Neural progenitor cell (in vitro differentiated cells): ENCODE measurements around the gene FCER2. TPM values are rescaled to one million over a fixed set of nuclear protein-coding genes. Genes with fewer than 3 reads are reported as not detected.
"Not testable (repeated sequence)": the region's sequence is repeated elsewhere in the genome, so short reads cannot be mapped to it uniquely, and the experiment has no call there.

ENCODE experiments used
- DNase-seq: peaks from one replicate; pipeline ENCODE4 v3.0.0-alpha.2; 2016; ENCODE audit warnings: low spot score
- H2AFZ ChIP-seq: fragments of 200-600 bp; sonication (generic); replicated peaks from 2 replicates; pipeline ENCODE4 v1.6.1; 2016; ENCODE audit warnings: antibody characterized with exemption
- H3F3A ChIP-seq: fragments of 200-600 bp; sonication (generic); 2 replicates; pipeline ENCODE4 v1.6.1; 2016; ENCODE audit warnings: antibody characterized with exemption, low read depth
- H3K27ac ChIP-seq: fragments of 200-600 bp; sonication (generic); 2 replicates; pipeline ENCODE4 v1.5.1; 2016; ENCODE audit warnings: mild to moderate bottlenecking
- H3K27me3 ChIP-seq: fragments of 200-600 bp; sonication (generic); 2 replicates; pipeline ENCODE4 v1.6.1; 2016; ENCODE audit warnings: mild to moderate bottlenecking, moderate library complexity
- H3K36me3 ChIP-seq: fragments of 200-600 bp; sonication (generic); 2 replicates; pipeline ENCODE4 v1.5.1; 2016
- H3K4me1 ChIP-seq: fragments of 200-600 bp; sonication (generic); 2 replicates; pipeline ENCODE4 v1.6.1; 2016; ENCODE audit warnings: mixed run types
- H3K4me2 ChIP-seq: fragments of 200-600 bp; sonication (generic); 2 replicates; pipeline ENCODE4 v1.6.1; 2016
- H3K4me3 ChIP-seq: fragments of 200-600 bp; sonication (generic); 2 replicates; pipeline ENCODE4 v1.5.1; 2016
- H3K79me2 ChIP-seq: fragments of 200-600 bp; sonication (generic); 2 replicates; pipeline ENCODE4 v1.6.1; 2016; ENCODE audit warnings: low read depth
- H3K9ac ChIP-seq: fragments of 200-600 bp; sonication (generic); 2 replicates; pipeline ENCODE4 v1.6.1; 2016
- H3K9me3 ChIP-seq: fragments of 200-600 bp; sonication (generic); 2 replicates; pipeline ENCODE4 v1.5.1; 2016; ENCODE audit warnings: low read depth
- H4K20me1 ChIP-seq: fragments of 200-600 bp; sonication (generic); 2 replicates; pipeline ENCODE4 v1.6.1; 2016; ENCODE audit warnings: low read depth
- H3K27ac Mint-ChIP-seq: 3 replicates; pipeline ENCODE4 v1.8.0; 2021; ENCODE audit warnings: mixed read lengths
- H3K27me3 Mint-ChIP-seq: 2 replicates; pipeline ENCODE4 v1.8.0; 2022; ENCODE audit warnings: low read depth, mild to moderate bottlenecking, inconsistent platforms, moderate library complexity, mixed read lengths; ENCODE audit not compliant: insufficient read depth
- H3K36me3 Mint-ChIP-seq: 3 replicates; pipeline ENCODE4 v1.8.0; 2021; ENCODE audit warnings: mixed read lengths
- H3K4me1 Mint-ChIP-seq: 3 replicates; pipeline ENCODE4 v1.8.0; 2021; ENCODE audit warnings: mixed read lengths
- H3K4me3 Mint-ChIP-seq: 3 replicates; pipeline ENCODE4 v1.8.0; 2021; ENCODE audit warnings: mild to moderate bottlenecking, moderate library complexity, mixed read lengths
- H3K9me3 Mint-ChIP-seq: 3 replicates; pipeline ENCODE4 v1.8.0; 2020; ENCODE audit warnings: mixed read lengths
- CTCF ChIP-seq: fragments of 200-600 bp; sonication (generic); IDR thresholded peaks from 2 replicates; pipeline ENCODE4 v1.5.1; 2017; ENCODE audit warnings: antibody characterized with exemption, mild to moderate bottlenecking
- EZH2 ChIP-seq: fragments of 200-600 bp; sonication (generic); IDR thresholded peaks from 2 replicates; pipeline ENCODE4 v1.6.1; 2017; ENCODE audit warnings: antibody characterized with exemption, mild to moderate bottlenecking, moderate library complexity
- EZH2phosphoT487 ChIP-seq: fragments of 200-600 bp; sonication (generic); IDR thresholded peaks from 2 replicates; pipeline ENCODE4 v1.6.1; 2017; ENCODE audit warnings: antibody characterized with exemption
- total RNA-seq: library from RNA; depleted of rRNA; stranded (reverse); fragments of >200 nt; gene quantifications from 2 replicates; pipeline ENCODE4 v1.2.3, GENCODE V29; 2015; ENCODE audit warnings: low replicate concordance

FCER2 gene
- total RNA-seq, 1 donor from 2014 or later = not detected

DNA sequence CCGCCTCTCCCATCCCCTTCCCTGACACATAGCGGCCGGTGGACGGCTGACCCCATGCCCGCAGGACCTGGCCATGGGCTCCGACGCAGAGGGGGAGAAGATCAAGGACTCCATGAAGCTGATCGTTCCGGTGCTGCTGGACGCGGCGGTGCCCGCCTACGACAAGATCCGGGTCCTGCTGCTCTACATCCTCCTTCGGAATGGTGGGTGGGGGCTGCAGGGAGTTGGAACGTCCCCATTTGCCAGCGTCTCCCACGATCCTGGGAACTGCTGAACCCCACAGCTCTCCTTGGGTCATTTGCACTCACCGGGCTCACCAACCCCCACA is 57.4 kb downstream of the FCER2 start:
- Histone ChIP-seq H3K27ac (no peak overlapping the region), H3K4me3 (no peak overlapping the region), H3K4me1 (no peaks in the 10 kb centered on the region), H3F3A (peaks cover 9% of the 10 kb centered on the region), H4K20me1 (no peaks in the 10 kb centered on the region), H3K9me3 (no peaks in the 10 kb centered on the region), H3K79me2 (no peaks in the 10 kb centered on the region), H3K4me2 (no peak overlapping the region), H3K36me3 (no peaks in the 10 kb centered on the region), H3K27me3 (no peaks in the 10 kb centered on the region), H3K9ac (no peak overlapping the region), H2AFZ (no peak overlapping the region)
- no peak for DNase-seq
- no peak for TF ChIP-seq EZH2
- no peak for TF ChIP-seq CTCF
- TF ChIP-seq EZH2phosphoT487 = no peak
- Mint-ChIP-seq H3K36me3 (no peaks in the 10 kb centered on the region), H3K4me1 (no peaks in the 10 kb centered on the region), H3K4me3 (no peak overlapping the region), H3K27ac (no peak overlapping the region), H3K27me3 (peaks cover 5% of the 10 kb centered on the region), H3K9me3 (peaks cover 2% of the 10 kb centered on the region)

DNA sequence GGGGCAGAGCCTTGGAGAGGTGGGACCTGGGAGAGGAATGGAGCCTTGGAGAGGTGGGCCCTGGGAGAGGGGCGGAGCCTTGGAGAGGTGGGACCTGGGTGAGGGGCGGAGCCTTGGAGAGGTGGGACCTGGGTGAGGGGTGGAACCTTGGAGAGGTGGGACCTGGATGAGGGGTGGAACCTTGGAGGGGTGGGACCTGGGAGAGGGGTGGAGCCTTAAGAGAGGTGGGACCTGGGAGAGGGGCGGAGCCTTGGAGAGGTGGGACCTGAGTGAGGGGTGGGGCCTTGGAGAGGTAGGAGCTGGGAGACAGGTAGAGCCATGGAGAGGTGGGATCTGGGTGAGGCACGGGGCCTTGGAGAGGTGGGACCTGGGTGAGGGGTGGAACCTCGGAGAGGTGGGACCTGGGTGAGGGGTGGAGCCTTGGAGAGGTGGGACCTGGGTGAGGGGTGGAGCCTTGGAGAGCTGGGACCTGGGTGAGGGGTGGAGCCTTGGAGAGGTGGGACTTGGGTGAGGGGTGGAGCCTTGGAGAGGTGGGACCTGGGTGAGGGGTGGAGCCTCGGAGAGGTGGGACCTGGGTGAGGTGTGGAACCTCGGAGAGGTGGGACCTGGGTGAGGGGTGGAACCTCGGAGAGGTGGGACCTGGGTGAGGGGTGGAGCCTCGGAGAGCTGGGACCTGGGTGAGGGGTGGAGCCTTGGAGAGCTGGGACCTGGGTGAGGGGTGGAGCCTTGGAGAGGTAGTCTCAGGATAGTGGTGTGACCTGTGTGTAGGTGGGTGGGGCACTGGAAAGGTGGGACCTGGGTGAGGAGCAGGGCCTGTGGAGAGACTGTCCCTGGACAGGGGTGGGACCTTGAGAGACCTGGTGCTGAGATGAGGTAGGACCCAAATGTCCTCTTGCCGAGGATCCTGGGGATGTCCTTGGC is 58.0 kb downstream of the FCER2 start:
- not testable (repeated sequence) for H2AFZ ChIP-seq, H3K36me3 Mint-ChIP-seq, H3K9ac ChIP-seq, H3K4me3 ChIP-seq, H3K4me1 Mint-ChIP-seq, H3K36me3 ChIP-seq, H3K79me2 ChIP-seq, H3K9me3 ChIP-seq, H4K20me1 ChIP-seq, H3K27ac Mint-ChIP-seq, H3K4me2 ChIP-seq, H3K4me3 Mint-ChIP-seq, H3K9me3 Mint-ChIP-seq, H3K27me3 Mint-ChIP-seq, H3K27ac ChIP-seq, H3K27me3 ChIP-seq, H3K4me1 ChIP-seq, DNase-seq
- peaks cover 11% of the 10 kb centered on the region for H3F3A ChIP-seq

DNA sequence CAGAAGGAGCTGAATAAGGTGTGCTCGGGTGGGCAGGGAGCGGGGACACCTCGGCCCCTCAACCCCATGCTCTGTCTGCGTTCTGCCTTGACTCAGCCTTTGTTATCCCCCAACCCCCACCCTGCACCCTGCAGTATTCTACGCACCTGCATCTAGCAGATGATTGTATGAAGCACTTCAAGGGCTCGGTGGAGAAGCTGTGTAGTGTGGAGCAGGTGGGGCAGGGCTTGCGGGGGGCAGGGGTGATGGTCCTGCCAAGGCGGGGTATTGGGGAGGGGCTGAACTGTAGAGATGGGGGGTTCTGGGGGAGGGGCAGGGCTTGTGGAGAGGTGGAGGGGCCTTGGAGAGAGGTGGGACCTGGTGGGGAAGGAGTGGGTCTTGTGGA is 58.9 kb downstream of the FCER2 start:
- TF ChIP-seq EZH2 (no peak), CTCF (no peak), EZH2phosphoT487 (no peak)
- no peak for DNase-seq
- H2AFZ ChIP-seq = no peak overlapping the region
- H4K20me1 ChIP-seq = no peaks in the 10 kb centered on the region
- H3K36me3 Mint-ChIP-seq = no peaks in the 10 kb centered on the region
- no peaks in the 10 kb centered on the region for H3K9me3 ChIP-seq
- H3K27me3 Mint-ChIP-seq = peaks cover 7% of the 10 kb centered on the region
- no peaks in the 10 kb centered on the region for H3K4me1 ChIP-seq
- H3K36me3 ChIP-seq = no peaks in the 10 kb centered on the region
- H3K4me2 ChIP-seq = no peak overlapping the region
- H3K27ac Mint-ChIP-seq = no peak overlapping the region
- H3K4me1 Mint-ChIP-seq = no peaks in the 10 kb centered on the region
- H3K4me3 ChIP-seq = no peak overlapping the region
- no peaks in the 10 kb centered on the region for H3K79me2 ChIP-seq
- H3K27me3 ChIP-seq = no peaks in the 10 kb centered on the region
- H3K9me3 Mint-ChIP-seq = peaks cover 2% of the 10 kb centered on the region
- no peak overlapping the region for H3K4me3 Mint-ChIP-seq
- no peak overlapping the region for H3K9ac ChIP-seq
- H3K27ac ChIP-seq = no peak overlapping the region
- H3F3A ChIP-seq = peaks cover 11% of the 10 kb centered on the region

- no peak overlapping the region for H3K4me3 ChIP-seq
- H2AFZ ChIP-seq = no peak overlapping the region
- H3K36me3 ChIP-seq = no peaks in the 10 kb centered on the region
- H3K27me3 ChIP-seq = no peaks in the 10 kb centered on the region
- TF ChIP-seq CTCF (no peak), EZH2 (no peak), EZH2phosphoT487 (no peak)
- Mint-ChIP-seq H3K36me3 (no peaks in the 10 kb centered on the region), H3K9me3 (peaks cover 2% of the 10 kb centered on the region), H3K4me1 (no peaks in the 10 kb centered on the region), H3K27ac (no peak overlapping the region), H3K27me3 (peaks cover 7% of the 10 kb centered on the region), H3K4me3 (no peak overlapping the region)
- no peaks in the 10 kb centered on the region for H3K9me3 ChIP-seq
- no peaks in the 10 kb centered on the region for H4K20me1 ChIP-seq
- no peaks in the 10 kb centered on the region for H3K79me2 ChIP-seq
- no peak for DNase-seq
- no peak overlapping the region for H3K27ac ChIP-seq
- no peaks in the 10 kb centered on the region for H3K4me1 ChIP-seq
- H3K9ac ChIP-seq = no peak overlapping the region
- no peak overlapping the region for H3K4me2 ChIP-seq
- peaks cover 11% of the 10 kb centered on the region for H3F3A ChIP-seq
Observed at GRCh38 chr19:7642295-7643030, 59.5 kb downstream of the FCER2 start.
